Caco-2 (cell line): ENCODE results near the gene KLLN. TPM values are rescaled to one million over a fixed set of nuclear protein-coding genes. Genes with fewer than 3 reads are reported as not detected.
A peak's percentile ranks its signal among the peaks of the same experiment; 100 is the strongest.
"Not testable (repeated sequence)": the region's sequence is repeated elsewhere in the genome, so short reads cannot be mapped to it uniquely, and the experiment has no call there.

ENCODE experiments used
- Bru-seq: library from RNA; stranded (reverse); fragments of 400-500 nt; gene quantifications from one replicate; lab custom pipeline; 2021; lab: Mats Ljungman, UMichigan
- BruChase-seq, 2 experiments: library from RNA; stranded (reverse); fragments of 400-500 nt; gene quantifications; one replicate each; lab custom pipeline; 2021; lab: Mats Ljungman, UMichigan
- BruUV-seq: library from RNA; stranded (reverse); fragments of 400-500 nt; replicated peaks from 2 replicates; lab custom pipeline; 2021; lab: Mats Ljungman, UMichigan
- CTCF ChIA-PET: fragments of 300-600 bp; sonication (Branson Sonifier 250); formaldehyde crosslinking; loops from one replicate; lab custom pipeline; 2022; ENCODE audit warnings: antibody characterized with exemption; lab: Charles Lee
- POLR2A ChIA-PET: fragments of 300-600 bp; sonication (Branson Sonifier 250); formaldehyde crosslinking; loops from one replicate; lab custom pipeline; 2022; ENCODE audit warnings: antibody characterized with exemption; lab: Charles Lee
- DNase-seq, 2 experiments: peaks; one replicate each; pipeline versions ENCODE4 v3.0.0 to v3.0.0-alpha.2; 2020 to 2022
- H3K27me3 ChIP-seq: replicated peaks from 2 replicates; pipeline ENCODE4 v1.6.0; 2011; ENCODE audit warnings: low read length; ENCODE audit not compliant: control insufficient read depth, insufficient read depth
- H3K36me3 ChIP-seq: 2 replicates; pipeline ENCODE4 v1.5.1; 2011; ENCODE audit warnings: low read length; ENCODE audit not compliant: control insufficient read depth, insufficient read depth
- H3K4me1 ChIP-seq: fragments of 250-450 bp; sonication (Bioruptor Pico); 2 replicates; pipeline ENCODE4 v1.5.1; 2020; ENCODE audit warnings: mild to moderate bottlenecking
- H3K4me3 ChIP-seq: 2 replicates; pipeline ENCODE4 v1.5.1; 2011; ENCODE audit warnings: low read depth, mild to moderate bottlenecking, control low read depth, low read length
- H3K9me3 ChIP-seq: fragments of 250-450 bp; sonication (Bioruptor Pico); 2 replicates; pipeline ENCODE4 v1.5.1; 2020; ENCODE audit warnings: mild to moderate bottlenecking, moderate library complexity
- H3K27ac Mint-ChIP-seq: one replicate; pipeline ENCODE4 v1.8.0; 2022; ENCODE audit warnings: mixed read lengths; ENCODE audit not compliant: unreplicated experiment
- H3K27me3 Mint-ChIP-seq: one replicate; pipeline ENCODE4 v1.8.0; 2022; ENCODE audit warnings: mixed read lengths; ENCODE audit not compliant: insufficient read depth, unreplicated experiment
- H3K36me3 Mint-ChIP-seq: one replicate; pipeline ENCODE4 v1.8.0; 2022; ENCODE audit warnings: mild to moderate bottlenecking, mixed read lengths; ENCODE audit not compliant: insufficient read depth, unreplicated experiment
- H3K4me1 Mint-ChIP-seq: one replicate; pipeline ENCODE4 v1.8.0; 2022; ENCODE audit warnings: low read depth, mixed read lengths; ENCODE audit not compliant: unreplicated experiment
- H3K4me3 Mint-ChIP-seq: one replicate; pipeline ENCODE4 v1.8.0; 2022; ENCODE audit warnings: mild to moderate bottlenecking, moderate library complexity, mixed read lengths; ENCODE audit not compliant: unreplicated experiment
- H3K9me3 Mint-ChIP-seq: one replicate; pipeline ENCODE4 v1.8.0; 2022; ENCODE audit warnings: mixed read lengths; ENCODE audit not compliant: unreplicated experiment
- CTCF ChIP-seq, 2 experiments: fragments of 200-600 bp in 1 of 2; IDR thresholded peaks; 1 replicate in 1 of 2; 2 replicates in 1 of 2; pipeline versions ENCODE4 v1.5.1 to v1.8.0; 2011 to 2022; ENCODE audit warnings: antibody characterized with exemption in 1 of 2, control low read depth in 1 of 2, inconsistent platforms in 1 of 2, low read depth in 1 of 2, low read length in 1 of 2, mild to moderate bottlenecking in 1 of 2, moderate library complexity in 1 of 2; ENCODE audit not compliant: insufficient read depth in 1 of 2, severe bottlenecking in 1 of 2, unreplicated experiment in 1 of 2
- intact Hi-C: fragments of 100-400 bp; cut with micrococcal nuclease; formaldehyde crosslinking; loops from one replicate; pipeline ENCODE4 v1.10.0; 2022; ENCODE audit not compliant: unreplicated experiment
- long read RNA-seq: library from polyadenylated mRNA; stranded (forward); transcript quantifications from one replicate; pipeline ENCODE4 v2.0.0, GENCODE V29; 2022
- total RNA-seq: library from RNA; stranded (reverse); gene quantifications from 2 replicates; pipeline ENCODE4 v1.2.3, GENCODE V29; 2022

KLLN gene
- total RNA-seq: 1.0 and 1.2 TPM in 2 replicates
- percentile 45 among the genes with signal in this experiment for Bru-seq, nascent RNA
- BruChase-seq, experiment 1, labeled RNA remaining after a 2-hour chase: percentile 49 among the genes with signal in this experiment
- percentile 43 among the genes with signal in this experiment for BruChase-seq, experiment 2, labeled RNA remaining after a 6-hour chase
- long read RNA-seq, full-length matches to known transcripts: 1 of 1 reads
- long read RNA-seq, partial matches to known transcripts: 0 of 1 reads
- long read RNA-seq, other reads (novel, unspliced or antisense): 0 of 1 reads

DNA sequence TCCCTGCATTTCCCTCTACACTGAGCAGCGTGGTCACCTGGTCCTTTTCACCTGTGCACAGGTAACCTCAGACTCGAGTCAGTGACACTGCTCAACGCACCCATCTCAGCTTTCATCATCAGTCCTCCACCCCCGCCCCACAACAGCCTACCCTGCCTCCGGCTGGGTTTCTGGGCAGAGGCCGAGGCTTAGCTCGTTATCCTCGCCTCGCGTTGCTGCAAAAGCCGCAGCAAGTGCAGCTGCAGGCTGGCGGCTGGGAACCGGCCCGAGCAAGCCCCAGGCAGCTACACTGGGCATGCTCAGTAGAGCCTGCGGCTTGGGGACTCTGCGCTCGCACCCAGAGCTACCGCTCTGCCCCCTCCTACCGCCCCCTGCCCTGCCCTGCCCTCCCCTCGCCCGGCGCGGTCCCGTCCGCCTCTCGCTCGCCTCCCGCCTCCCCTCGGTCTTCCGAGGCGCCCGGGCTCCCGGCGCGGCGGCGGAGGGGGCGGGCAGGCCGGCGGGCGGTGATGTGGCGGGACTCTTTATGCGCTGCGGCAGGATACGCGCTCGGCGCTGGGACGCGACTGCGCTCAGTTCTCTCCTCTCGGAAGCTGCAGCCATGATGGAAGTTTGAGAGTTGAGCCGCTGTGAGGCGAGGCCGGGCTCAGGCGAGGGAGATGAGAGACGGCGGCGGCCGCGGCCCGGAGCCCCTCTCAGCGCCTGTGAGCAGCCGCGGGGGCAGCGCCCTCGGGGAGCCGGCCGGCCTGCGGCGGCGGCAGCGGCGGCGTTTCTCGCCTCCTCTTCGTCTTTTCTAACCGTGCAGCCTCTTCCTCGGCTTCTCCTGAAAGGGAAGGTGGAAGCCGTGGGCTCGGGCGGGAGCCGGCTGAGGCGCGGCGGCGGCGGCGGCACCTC, at the start of gene KLLN, which contains the start of gene PTEN:
KLLN (minus strand) TSS at position 481 of the 891 bp plus-strand sequence. CDS start 1,046 bp downstream, outside the sequence.
PTEN (plus strand) TSS at position 573 of the 891 bp plus-strand sequence. CDS start 845 bp downstream, outside the sequence.
- ChIA-PET CTCF (interaction anchor here (0.7 to 2.4 kb wide), 5 partner anchors 35 to 526 kb away, joined by 3 to 13 read pairs (median 4); partner anchors contain the start of gene ATAD1), POLR2A (interaction anchor here (0.5 to 2.9 kb wide), 7 partner anchors 22 to 1704 kb away, joined by 3 to 15 read pairs (median 4); partner anchors contain the start of gene ATAD1)
- Mint-ChIP-seq H3K27ac (peak within 1 kb of the TSS; percentile 93), H3K36me3 (peaks cover 32% of the 10 kb centered on the region), H3K27me3 (no peaks in the 10 kb centered on the region), H3K4me1 (peaks cover 29% of the 10 kb centered on the region), H3K4me3 (peak within 1 kb of the TSS; percentile 97), H3K9me3 (no peaks in the 10 kb centered on the region)
- no peaks in the 10 kb centered on the region for H3K27me3 ChIP-seq
- H3K9me3 ChIP-seq: no peaks in the 10 kb centered on the region
- no TSS peak for BruUV-seq
- TF ChIP-seq CTCF (IDR thresholded peaks at IDR 0.05; ENCODE audit: insufficient read depth in 1 of 2, low read depth in 1 of 2, low read length in 1 of 2, severe bottlenecking in 1 of 2, unreplicated experiment in 1 of 2): no peak
- peaks cover 17% of the 10 kb centered on the region; the same call in 1 of the 2 replicates for H3K4me1 ChIP-seq
- DNase-seq: peak; percentile 91 to 94
- peak within 1 kb of the TSS; percentile 69 for H3K4me3 ChIP-seq
- H3K36me3 ChIP-seq: no peaks in the 10 kb centered on the region
- intact Hi-C loops: loop anchor here (2.0 to 5.0 kb wide), 4 partner anchors 20 to 364 kb away; partner anchors contain the start of gene ATAD1

DNA sequence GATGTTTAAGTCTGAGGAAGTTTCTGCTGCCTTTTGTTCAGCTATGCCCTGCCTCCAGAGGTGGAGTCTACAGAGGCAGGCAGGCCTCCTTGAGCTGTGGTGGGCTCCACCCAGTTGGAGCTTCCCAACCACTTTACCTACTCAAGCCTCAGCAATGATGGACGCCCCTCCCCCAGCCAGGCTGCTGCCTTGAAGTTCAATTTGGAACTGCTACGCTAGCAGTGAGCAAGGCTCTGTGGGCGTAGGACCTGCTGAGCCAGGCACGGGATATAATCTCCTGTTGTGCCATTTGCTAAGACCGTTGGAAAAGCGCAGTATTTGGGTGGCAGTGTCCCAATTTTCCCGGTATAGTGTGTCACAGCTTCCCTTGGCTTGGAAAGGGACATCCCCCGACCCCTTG, 40.1 kb upstream of the KLLN start:
- H3K4me3 Mint-ChIP-seq, POLR2A ChIA-PET, H3K4me3 ChIP-seq, H3K36me3 ChIP-seq, H3K4me1 ChIP-seq, H3K9me3 ChIP-seq, H3K27me3 Mint-ChIP-seq, H3K27ac Mint-ChIP-seq, intact Hi-C loops, DNase-seq, BruUV-seq, H3K27me3 ChIP-seq, H3K4me1 Mint-ChIP-seq, H3K9me3 Mint-ChIP-seq: not testable (repeated sequence)
- H3K36me3 Mint-ChIP-seq: peaks cover 34% of the 10 kb centered on the region
- CTCF ChIA-PET: interaction anchor here (0.6 kb wide), 1 partner anchor 662 kb away, joined by 5 read pairs; no protein-coding TSS in a partner anchor

DNA sequence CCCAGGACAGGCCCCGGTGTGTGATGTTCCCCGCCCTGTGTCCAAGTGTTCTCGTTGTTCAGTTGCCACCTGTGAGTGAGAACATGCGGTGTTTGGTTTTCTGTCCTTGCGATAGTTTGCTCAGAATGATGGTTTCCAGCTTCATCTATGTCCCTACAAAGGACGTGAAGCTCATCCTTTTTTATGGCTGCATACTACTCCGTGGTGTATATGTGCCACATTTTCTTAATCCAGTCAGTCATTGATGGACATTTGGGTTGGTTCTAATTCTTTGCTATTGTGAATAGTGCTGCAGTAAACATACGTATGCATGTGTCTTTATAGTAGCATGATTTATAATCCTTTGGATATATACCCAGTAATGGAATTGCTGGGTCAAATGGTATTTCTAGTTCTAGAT, 34.6 kb upstream of the KLLN start:
- POLR2A ChIA-PET: not testable (repeated sequence)
- peaks cover 11% of the 10 kb centered on the region; the same call in 1 of the 2 replicates for H3K9me3 ChIP-seq

More for the DNA sequence above, 34.6 kb upstream of the KLLN start:
- intact Hi-C loops, H3K4me3 Mint-ChIP-seq, H3K27me3 Mint-ChIP-seq, H3K4me1 ChIP-seq, CTCF ChIA-PET, DNase-seq, BruUV-seq, H3K4me3 ChIP-seq, H3K27me3 ChIP-seq, H3K4me1 Mint-ChIP-seq, H3K36me3 Mint-ChIP-seq, H3K27ac Mint-ChIP-seq, H3K36me3 ChIP-seq, H3K9me3 Mint-ChIP-seq: not testable (repeated sequence)
